Gastrocnemius medialis (tissue), 4 donors: Measurements from ENCODE around the gene C19orf12. TPM values are rescaled to one million over a fixed set of nuclear protein-coding genes. Genes with fewer than 3 reads are reported as not detected.
A peak's percentile ranks its signal among the peaks of the same experiment; 100 is the strongest.

Source experiments
- ATAC-seq, 2 donors: fragments of 150-250 bp; one replicate each; pipeline ENCODE4 v1.9.1; 2016
- DNase-seq, 2 donors: peaks; one replicate each; pipeline ENCODE4 v3.0.0-alpha.2; 2019
- H3K27ac ChIP-seq, 4 donors: fragments of 200-600 bp; sonication (generic); 1 replicate in 1 of 4; 2 replicates in 3 of 4; pipeline ENCODE4 v1.5.1; 2016 to 2018; ENCODE audit warnings: mild to moderate bottlenecking in 2 of 4, moderate library complexity in 1 of 4
- H3K27me3 ChIP-seq, 3 donors: fragments of 200-600 bp; sonication (generic) in 2 of 3; 1 replicate in 1 of 3; 2 replicates in 2 of 3; pipeline versions ENCODE4 v1.5.1 to v1.6.0; 2016 to 2019; ENCODE audit warnings: mild to moderate bottlenecking in 1 of 3, moderate library complexity in 1 of 3
- H3K36me3 ChIP-seq, 2 donors: fragments of 200-600 bp; sonication (generic) in 1 of 2; one replicate each; pipeline ENCODE4 v1.5.1; 2017 to 2018
- H3K4me1 ChIP-seq, 2 donors: fragments of 200-600 bp; sonication (generic) in 1 of 2; one replicate each; pipeline ENCODE4 v1.5.1; 2016 to 2017; ENCODE audit warnings: mild to moderate bottlenecking in 2 of 2
- H3K4me3 ChIP-seq, 4 donors: fragments of 200-600 bp; sonication (generic) in 3 of 4; 1 replicate in 1 of 4; 2 replicates in 3 of 4; pipeline ENCODE4 v1.5.1; 2016 to 2019; ENCODE audit warnings: mild to moderate bottlenecking in 2 of 4
- H3K9me3 ChIP-seq, 3 donors: fragments of 200-600 bp; sonication (generic) in 2 of 3; 1 replicate in 1 of 3; 2 replicates in 2 of 3; pipeline ENCODE4 v1.5.1; 2016 to 2019
- POLR2A ChIP-seq, 2 donors: fragments of 450-650 bp; IDR thresholded peaks; one replicate each; pipeline ENCODE4 v1.6.1; 2017; ENCODE audit warnings: antibody characterized with exemption in 2 of 2, mild to moderate bottlenecking in 2 of 2, moderate library complexity in 2 of 2
- in situ Hi-C, 4 donors: fragments of 200-750 bp; cut with MboI; loops; one replicate each; pipeline versions ENCODE4 v1.15.0 to v1.8.0; 2017; ENCODE audit warnings: low sequenced_read_pairs in 4 of 4
- intact Hi-C: fragments of 100-400 bp; cut with DNase I; formaldehyde crosslinking; loops from one replicate; pipeline ENCODE4 v1.15.1; 2023; ENCODE audit warnings: low total_unique reads
- total RNA-seq, 4 donors: library from RNA; depleted of rRNA; stranded (reverse); fragments of >200 nt; gene quantifications; one replicate each; pipeline versions ENCODE4 v1.1.0 to v1.2.3, GENCODE V29; 2016
- TF ChIP-seq, protein P1 (sequence below), 5 experiments: fragments of 450-650 bp in 3 of 5; fragments of 200-600 bp in 2 of 5; sonication (generic) in 2 of 5; IDR thresholded peaks in 4 of 5; conservative IDR thresholded peaks in 1 of 5; 1 replicate in 4 of 5; 2 replicates in 1 of 5; pipeline ENCODE4 v1.5.1; 2016 to 2019; ENCODE audit warnings: antibody characterized with exemption in 5 of 5, mild to moderate bottlenecking in 3 of 5, moderate library complexity in 3 of 5

C19orf12 gene
- total RNA-seq, 4 donors from 2014 or later, result 54.4 to 142 (median 69.8) TPM

DNA sequence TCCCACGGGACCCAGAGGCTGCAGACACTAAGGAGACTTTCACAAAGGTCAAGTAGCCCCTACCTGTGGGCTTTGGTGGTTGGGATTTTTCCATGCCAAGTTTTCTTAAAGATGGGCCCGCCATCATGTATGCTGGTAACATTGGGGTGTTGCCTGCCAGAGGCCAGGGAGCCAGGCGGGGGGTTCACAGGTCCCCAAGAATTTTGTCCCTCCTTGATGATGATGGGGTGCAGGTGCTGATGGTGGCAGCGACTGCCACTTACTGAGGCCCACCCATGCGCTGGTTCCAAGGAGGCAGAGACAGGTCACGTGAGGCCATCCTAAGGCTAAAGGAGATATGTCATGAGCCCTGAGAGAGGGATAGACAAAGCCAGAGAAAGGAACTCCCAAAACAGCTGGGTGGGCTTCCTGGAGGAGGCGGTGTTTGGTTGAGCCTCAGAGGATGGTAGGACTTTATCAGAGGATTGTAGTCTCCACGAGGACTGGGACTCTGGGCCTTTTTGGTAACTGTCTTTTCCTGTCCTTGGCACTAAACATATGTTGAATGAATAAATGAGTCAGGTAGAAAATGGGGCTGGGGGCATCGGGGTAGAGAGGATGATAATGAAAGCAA is 35.4 kb downstream of the C19orf12 start:
- in situ Hi-C loops, result no loop called here
- intact Hi-C loops, result no loop called here
- TF ChIP-seq POLR2A (IDR thresholded peaks at IDR 0.05), result no peak
- TF ChIP-seq, protein P1, sequence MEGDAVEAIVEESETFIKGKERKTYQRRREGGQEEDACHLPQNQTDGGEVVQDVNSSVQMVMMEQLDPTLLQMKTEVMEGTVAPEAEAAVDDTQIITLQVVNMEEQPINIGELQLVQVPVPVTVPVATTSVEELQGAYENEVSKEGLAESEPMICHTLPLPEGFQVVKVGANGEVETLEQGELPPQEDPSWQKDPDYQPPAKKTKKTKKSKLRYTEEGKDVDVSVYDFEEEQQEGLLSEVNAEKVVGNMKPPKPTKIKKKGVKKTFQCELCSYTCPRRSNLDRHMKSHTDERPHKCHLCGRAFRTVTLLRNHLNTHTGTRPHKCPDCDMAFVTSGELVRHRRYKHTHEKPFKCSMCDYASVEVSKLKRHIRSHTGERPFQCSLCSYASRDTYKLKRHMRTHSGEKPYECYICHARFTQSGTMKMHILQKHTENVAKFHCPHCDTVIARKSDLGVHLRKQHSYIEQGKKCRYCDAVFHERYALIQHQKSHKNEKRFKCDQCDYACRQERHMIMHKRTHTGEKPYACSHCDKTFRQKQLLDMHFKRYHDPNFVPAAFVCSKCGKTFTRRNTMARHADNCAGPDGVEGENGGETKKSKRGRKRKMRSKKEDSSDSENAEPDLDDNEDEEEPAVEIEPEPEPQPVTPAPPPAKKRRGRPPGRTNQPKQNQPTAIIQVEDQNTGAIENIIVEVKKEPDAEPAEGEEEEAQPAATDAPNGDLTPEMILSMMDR (IDR thresholded peaks at IDR 0.05 in 4 of 5, conservative IDR thresholded peaks at IDR 0.05 in 1 of 5), result no peak
- Histone ChIP-seq H3K4me1 (peaks cover 80 to 89% of the 10 kb centered on the region in 2 donors), H3K9me3 (no peaks in the 10 kb centered on the region), H3K27me3 (no peaks in the 10 kb centered on the region), H3K27ac (peak overlapping the region; percentile 94 to 100 (median 98)), H3K36me3 (peaks cover 0 to 12% of the 10 kb centered on the region in 2 donors), H3K4me3 (peak overlapping the region; percentile 18 to 47 (median 34))
- peak in 1 of 2 donors; percentile 24 for DNase-seq
- no peak for ATAC-seq

DNA sequence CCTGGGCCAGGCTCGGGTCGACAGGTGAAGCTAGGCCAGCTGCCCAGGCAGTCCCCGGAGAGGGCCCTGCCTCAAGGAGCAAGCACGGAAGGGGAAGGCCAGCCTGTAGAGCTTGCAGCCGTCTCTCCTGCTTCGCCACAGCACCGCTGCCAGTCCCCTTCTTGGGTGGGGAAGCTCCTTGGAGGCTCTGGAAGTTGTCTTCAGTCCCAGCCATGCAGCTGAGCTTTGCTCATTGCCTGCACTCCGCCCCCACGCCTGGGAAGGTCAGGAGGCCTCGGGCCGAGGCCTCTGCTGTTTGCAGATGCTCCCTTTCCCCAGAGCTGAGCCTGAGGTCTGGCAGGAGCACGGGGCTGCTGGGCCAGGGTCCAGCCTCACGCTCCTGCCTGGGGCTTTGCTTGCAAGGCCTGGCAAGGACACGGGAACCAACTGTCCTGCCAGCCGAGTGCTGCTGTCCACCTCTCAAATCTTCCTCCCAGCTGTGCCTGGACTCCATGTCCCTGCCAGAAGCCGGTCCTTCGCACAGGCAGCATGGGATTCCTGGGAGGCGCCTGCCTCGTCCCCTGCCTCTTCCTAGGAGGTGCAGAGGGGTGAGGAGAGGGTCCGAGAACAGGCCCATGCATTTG is 36.5 kb downstream of the C19orf12 start:
- intact Hi-C loops (no loop called here), in situ Hi-C loops (no loop called here)
- H3K9me3 ChIP-seq, result no peaks in the 10 kb centered on the region
- peaks cover 89 to 95% of the 10 kb centered on the region in 2 donors for H3K4me1 ChIP-seq
- TF ChIP-seq, protein P1 (IDR thresholded peaks at IDR 0.05 in 4 of 5, conservative IDR thresholded peaks at IDR 0.05 in 1 of 5), result peak in 1 of 5 experiments; percentile 42
- TF ChIP-seq POLR2A (IDR thresholded peaks at IDR 0.05), result peak; percentile 69 to 86
- peak overlapping the region in 3 of 4 donors; percentile 18 to 47 (median 43) for H3K4me3 ChIP-seq
- DNase-seq, result peak; percentile 96 to 99
- peak; percentile 62 to 70 for ATAC-seq
- H3K27ac ChIP-seq, result peak overlapping the region; percentile 94 to 100 (median 98)
- peaks cover 0 to 23% of the 10 kb centered on the region in 2 donors for H3K36me3 ChIP-seq
- no peaks in the 10 kb centered on the region for H3K27me3 ChIP-seq

DNA sequence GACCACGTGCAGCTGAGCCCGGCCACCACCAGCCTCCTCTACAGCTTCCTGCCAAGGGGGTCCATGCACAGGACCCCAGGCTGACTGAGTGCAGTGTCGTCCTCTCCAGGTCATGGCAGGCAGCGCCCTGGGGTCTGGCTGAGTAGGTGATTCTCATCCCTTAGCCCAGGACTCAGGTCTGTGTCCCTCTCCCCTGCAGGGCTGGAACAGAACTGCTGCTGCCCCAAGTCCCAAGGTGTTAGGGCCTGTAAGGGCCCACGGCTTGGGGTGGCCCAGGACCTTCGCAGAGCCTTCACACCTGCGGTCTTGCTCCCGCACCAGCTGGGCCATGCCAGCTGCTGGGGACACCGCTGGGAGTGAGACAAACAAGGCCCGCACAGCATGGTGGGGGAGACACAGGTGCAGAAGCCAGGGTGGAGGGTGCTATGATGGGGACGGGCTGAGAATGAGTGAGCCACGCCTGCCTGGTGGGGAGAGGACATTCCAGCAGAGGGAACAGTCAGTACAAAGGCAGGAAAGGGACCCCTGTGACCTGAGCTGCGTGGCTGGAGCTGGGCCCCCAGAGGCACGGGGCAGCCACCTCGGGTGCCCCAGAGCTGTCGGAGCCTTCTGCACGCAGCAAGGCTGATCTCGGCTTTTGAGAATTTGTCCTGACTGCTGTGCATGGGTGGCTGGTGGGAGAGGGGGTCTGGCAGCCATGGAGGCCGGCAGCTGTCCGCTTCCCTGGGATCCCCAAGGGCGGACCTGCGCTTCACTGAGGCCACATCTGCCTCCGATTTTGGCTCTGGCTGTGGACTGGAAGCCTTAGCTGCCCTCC is 37.9 kb downstream of the C19orf12 start:
- Histone ChIP-seq H3K9me3 (no peaks in the 10 kb centered on the region), H3K4me1 (peaks cover 92 to 96% of the 10 kb centered on the region in 2 donors), H3K27me3 (no peaks in the 10 kb centered on the region), H3K27ac (peak overlapping the region; percentile 94 to 100 (median 98)), H3K36me3 (peaks cover 0 to 24% of the 10 kb centered on the region in 2 donors), H3K4me3 (peak overlapping the region in 2 of 4 donors; percentile 10)
- ATAC-seq (peak in 1 of 2 donors; percentile 15), DNase-seq (peak; percentile 56 to 83)
- intact Hi-C loops, result no loop called here
- in situ Hi-C loops, result no loop called here
- no peak for TF ChIP-seq POLR2A (IDR thresholded peaks at IDR 0.05)
- TF ChIP-seq, protein P1 (IDR thresholded peaks at IDR 0.05 in 4 of 5, conservative IDR thresholded peaks at IDR 0.05 in 1 of 5), result peak in 3 of 5 experiments; percentile 26 to 56 (median 39)

DNA sequence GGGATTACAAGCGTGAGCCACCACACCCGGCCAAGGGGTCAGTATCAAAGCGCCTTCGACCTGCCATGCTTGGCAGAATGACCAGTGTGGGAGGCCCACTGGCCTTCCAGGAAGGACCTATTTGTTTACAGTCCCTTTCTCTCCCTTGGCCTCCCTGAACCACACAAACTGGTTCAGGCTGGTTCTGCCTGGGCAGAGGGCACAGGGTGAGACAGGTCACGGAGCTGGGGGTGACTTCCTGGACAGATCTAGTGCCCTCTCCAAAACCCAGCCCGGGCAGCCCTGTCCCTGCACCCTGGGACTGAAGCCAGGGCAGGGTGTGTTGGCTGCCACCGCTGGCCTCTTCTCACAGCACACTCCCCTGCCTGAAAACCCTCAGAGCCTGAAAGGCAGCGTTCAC is 38.5 kb downstream of the C19orf12 start:
- TF ChIP-seq POLR2A (IDR thresholded peaks at IDR 0.05), result no peak
- TF ChIP-seq, protein P1 (IDR thresholded peaks at IDR 0.05 in 4 of 5, conservative IDR thresholded peaks at IDR 0.05 in 1 of 5), result no peak
- Histone ChIP-seq H3K4me3 (peak overlapping the region in 1 of 4 donors; percentile 10), H3K9me3 (no peaks in the 10 kb centered on the region), H3K27ac (peak overlapping the region; percentile 94 to 100 (median 98)), H3K36me3 (peaks cover 0 to 24% of the 10 kb centered on the region in 2 donors), H3K27me3 (no peaks in the 10 kb centered on the region), H3K4me1 (peaks cover 94 to 96% of the 10 kb centered on the region in 2 donors)
- in situ Hi-C loops, result no loop called here
- intact Hi-C loops, result no loop called here
- ATAC-seq (peak; percentile 16 to 34), DNase-seq (peak; percentile 62 to 90)
